Esophagus mucosa (tissue), 1 donor: ENCODE results near the gene CSF2. TPM values are rescaled to one million over a fixed set of nuclear protein-coding genes. Genes with fewer than 3 reads are reported as not detected.

Experiments used
- ATAC-seq: fragments of 200-7000 bp; cut with Tn5 transposase; one replicate; pipeline ENCODE4 v1.9.1; 2020
- total RNA-seq: library from RNA; stranded (reverse); gene quantifications from one replicate; pipeline ENCODE4 v1.2.4, GENCODE V29; 2023
- donor health status: DM: yes; HTN: yes; CAD: no.

The CSF2 gene
- not detected for total RNA-seq

DNA sequence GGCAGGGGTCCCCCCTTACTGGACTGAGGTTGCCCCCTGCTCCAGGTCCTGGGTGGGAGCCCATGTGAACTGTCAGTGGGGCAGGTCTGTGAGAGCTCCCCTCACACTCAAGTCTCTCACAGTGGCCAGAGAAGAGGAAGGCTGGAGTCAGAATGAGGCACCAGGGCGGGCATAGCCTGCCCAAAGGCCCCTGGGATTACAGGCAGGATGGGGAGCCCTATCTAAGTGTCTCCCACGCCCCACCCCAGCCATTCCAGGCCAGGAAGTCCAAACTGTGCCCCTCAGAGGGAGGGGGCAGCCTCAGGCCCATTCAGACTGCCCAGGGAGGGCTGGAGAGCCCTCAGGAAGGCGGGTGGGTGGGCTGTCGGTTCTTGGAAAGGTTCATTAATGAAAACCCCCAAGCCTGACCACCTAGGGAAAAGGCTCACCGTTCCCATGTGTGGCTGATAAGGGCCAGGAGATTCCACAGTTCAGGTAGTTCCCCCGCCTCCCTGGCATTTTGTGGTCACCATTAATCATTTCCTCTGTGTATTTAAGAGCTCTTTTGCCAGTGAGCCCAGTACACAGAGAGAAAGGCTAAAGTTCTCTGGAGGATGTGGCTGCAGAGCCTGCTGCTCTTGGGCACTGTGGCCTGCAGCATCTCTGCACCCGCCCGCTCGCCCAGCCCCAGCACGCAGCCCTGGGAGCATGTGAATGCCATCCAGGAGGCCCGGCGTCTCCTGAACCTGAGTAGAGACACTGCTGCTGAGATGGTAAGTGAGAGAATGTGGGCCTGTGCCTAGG lies at the start of gene CSF2:
Gene CSF2 (plus strand): TSS at position 559 of the 783 bp plus-strand sequence. CDS start 35 bp downstream, at position 594.
- ATAC-seq, result no peak

DNA sequence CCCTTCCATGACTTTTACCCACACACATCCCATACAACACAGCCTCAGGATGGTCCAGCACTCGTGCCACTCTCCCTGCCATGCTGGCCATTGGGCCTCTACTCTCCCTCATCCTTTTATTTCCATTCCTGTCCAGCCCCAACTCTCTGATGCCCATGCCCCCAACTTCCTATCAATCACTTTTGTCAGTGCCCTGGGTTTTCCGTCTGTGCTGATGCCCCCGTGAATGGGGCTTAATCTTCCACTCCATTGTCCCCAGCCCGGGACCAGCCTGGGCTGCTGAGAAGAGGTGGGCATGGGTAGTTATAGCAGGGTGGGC lies 49.5 kb upstream of the CSF2 start:
- no peak for ATAC-seq

DNA sequence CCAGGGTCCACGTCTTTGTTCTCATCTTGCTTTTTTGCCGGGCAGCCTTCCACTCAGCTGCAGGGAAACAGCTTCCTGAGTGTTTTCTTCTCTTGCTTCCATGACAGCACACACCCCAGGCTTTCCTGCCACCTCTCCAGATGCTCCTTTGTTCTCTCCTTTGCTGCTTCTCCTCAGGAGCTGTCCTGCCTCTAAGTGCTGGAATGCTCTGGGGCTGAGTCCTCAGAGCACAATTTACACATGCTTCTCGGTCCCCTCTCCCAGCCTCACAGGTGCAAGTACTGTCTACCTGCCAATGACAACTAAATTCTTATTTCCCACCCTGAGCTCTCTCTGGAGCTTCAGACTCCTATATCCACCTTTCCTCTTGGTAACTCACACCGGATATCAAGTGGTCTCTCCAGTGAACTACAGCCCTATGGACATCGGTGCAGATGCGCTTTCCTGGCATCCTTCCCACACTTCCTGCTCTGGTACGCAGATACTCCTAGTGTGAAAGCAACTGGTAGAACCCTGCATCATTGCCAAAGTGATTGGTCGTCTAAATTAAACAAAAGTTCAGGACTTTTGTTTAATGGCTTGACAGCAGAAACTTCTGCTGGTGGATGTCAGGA lies 48.7 kb upstream of the CSF2 start:
- no peak for ATAC-seq

DNA sequence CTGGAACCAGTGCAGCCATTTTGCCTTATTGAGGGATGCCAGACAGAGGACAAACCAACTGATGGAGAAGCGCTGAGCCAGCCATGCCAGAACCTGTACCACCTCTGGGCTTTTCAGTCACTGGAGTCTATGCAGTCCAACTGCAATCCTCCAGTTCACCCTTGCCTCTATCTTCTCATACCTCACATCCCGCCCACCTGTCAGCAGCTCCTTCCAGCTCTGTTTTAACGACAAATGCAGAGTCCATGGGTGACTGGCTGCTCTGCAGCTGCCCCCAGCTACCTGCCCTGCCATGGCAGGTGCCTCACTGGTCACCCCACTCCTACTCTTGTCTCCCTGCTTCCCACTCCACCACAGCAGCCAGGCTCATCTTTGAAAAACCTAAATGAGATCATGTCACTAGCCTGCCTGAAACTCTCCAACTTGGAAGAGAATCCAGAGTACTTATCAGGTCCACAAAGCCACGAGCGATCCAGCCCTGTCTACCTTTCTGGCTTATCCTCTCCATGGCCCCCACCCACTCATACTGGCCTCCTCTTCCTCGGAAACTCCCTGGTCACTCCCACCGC lies 48.1 kb upstream of the CSF2 start:
- no peak for ATAC-seq

DNA sequence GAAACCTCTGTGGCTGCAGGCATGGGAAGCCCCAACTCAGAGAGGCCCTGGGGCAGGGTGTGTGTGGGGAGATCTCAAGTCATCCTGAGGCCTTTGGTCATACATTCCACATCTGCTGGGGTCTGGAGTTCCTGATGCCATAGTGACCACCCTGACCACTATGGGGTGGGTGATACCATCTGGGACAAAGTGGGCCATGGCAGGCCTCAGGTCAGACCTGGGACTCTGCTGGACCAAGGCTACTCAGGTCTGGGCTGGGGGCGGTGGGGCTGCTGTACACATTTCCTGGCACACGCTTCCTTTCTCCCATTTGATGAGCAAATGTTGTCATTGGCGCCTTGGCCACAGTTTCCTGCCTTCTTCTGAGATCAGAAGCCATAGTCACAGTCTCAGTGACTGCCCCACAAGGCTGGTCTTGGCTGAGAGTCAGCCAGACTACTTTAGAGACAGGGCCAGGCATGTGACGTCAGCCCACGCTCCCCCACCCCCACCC lies 47.0 kb upstream of the CSF2 start:
- ATAC-seq, result no peak

DNA sequence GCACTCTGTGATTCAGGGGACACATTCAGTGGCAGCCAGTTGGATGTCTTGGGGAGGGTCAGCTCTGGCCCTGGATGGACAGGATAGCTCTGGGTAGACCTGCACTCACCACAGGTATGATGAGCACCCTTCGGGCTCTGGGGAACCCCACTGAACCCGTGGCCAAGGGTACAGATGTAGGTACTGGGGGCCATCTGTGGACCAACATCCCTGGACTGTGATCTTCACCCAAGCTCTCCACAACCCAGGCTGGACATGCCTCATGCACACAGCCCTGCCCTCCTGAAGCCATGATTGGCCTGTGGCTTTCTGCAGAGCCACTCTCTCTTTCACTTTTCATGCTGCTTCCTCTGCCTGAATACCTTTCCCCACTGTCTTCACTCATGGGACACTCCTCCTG lies 46.6 kb upstream of the CSF2 start:
- ATAC-seq, result no peak

DNA sequence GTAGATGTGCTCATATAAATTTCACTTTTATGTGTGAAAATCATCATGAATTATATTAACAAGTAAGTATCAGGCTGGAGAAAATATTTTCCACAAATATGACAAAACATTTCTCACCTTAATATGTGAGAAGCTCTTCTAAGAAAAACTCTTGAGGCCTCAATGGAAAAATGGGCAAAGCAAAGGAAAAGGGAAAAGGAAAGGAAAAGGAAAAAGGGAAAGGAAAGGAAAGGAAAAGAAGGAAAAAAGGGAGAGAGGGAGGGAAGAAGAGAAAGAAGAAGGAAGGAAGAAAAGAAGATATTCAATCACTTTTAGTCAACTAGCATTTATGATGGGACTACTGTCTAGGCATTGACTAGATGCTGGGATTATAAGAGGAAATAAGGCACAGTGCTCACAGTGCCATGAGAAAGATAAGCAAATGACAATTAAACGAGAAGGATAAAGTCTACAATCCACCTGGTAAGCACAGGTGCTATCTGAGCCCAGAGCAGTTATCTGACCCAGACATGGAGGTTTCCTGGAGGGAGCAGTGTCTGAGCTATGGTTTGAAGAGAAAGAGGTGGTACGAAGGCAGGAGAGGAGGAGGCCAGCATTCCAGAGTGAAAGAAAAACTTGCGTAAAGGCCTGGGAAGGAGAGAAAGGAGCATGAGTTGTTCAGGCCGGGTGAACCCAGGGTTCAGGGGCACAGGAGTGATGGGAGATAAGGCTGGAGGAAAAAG lies 43.8 kb upstream of the CSF2 start:
- ATAC-seq, result no peak

DNA sequence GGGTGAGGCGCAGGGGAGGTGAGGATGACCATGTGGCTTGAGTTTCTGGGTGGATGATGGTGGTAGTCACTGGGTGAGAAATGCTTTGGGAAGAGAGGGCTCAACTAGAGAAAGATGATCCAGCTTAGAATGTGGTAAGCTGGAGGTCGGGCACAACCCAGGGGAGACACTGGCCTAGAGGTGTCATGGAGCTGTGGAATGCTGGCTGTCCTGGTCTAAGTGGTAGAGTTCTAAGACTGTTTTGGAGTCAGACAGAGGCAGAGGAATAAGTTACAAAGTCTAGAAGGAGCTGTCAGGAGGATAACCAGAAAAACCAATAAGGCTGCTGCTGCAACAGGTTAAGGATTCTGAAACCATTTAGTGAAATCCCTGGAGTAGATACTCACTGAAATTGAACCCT lies 43.0 kb upstream of the CSF2 start:
- no peak for ATAC-seq

DNA sequence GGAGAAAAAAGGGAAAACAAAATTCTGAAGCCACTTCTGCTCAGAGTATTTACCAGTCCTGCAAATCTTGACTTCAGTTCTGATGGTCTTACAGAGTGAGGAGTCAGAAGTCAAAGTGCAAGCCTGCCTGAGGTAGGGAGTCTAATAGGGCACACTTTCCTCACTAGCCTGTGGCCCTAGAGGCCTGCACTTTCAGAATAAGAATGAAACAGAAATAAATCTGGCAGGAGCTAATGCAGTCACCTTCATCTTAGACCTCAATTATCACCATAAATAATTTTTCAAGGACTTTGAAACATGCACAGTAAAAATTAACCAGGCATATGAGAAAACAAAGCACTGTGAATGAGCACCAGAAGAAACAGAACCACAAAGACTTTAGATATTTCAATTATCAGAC lies 41.4 kb upstream of the CSF2 start:
- no peak for ATAC-seq

DNA sequence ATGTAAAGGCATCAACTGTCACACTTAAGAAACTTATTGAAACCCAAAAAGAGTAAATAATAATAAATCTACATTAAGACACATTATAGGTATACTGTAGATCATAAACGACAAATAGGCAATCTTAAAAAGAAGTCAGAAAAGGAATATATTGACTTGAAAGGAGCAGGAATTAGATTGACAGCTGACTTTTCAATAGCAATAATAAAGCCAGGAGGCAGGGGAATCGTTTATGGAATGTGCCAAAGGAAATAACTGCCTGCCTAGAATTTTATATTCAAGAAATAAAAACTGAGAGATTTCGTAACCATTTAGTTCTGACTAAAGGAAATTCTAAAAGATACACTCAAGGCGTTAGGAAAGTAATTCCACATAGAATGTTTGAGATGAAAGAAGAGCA lies 40.5 kb upstream of the CSF2 start:
- ATAC-seq, result no peak

DNA sequence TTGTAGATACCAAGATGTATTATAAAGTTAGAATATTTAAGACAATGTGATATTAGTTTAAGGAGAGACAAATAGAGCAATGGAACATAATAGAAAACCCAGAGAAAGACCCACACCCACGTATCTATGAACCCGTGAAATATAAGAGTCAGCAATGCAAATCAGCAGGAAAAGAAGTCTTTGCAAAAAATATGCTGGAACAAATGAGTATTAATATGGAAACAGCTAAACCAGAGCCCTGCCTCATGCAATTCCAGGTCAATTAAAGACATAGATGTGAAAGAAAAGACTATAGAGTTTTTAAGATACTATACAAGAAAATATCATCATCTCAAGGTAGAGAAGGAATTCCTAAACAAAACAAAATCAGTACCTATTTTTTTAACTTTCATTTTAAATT lies 36.2 kb upstream of the CSF2 start:
- ATAC-seq, result no peak

DNA sequence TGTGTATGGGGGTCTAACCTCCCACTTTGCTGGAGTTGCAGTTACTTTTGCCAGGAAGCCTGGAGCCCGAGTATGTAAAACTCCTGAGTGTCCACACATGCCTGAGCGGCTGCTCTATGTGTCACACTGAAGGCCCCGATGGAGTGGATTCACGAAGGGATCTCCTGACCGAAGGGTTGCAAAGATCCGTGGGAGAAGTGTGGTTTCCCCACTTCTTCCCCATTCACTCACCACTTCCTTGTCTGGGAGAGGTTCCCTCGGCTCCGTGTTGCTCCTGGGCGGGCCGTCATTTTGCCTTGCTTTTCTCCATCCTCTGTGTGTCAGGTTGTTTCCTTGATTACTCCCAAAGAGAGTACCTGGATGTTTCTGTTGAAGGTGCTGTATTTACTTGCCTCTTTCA lies 29.4 kb upstream of the CSF2 start:
- no peak for ATAC-seq

DNA sequence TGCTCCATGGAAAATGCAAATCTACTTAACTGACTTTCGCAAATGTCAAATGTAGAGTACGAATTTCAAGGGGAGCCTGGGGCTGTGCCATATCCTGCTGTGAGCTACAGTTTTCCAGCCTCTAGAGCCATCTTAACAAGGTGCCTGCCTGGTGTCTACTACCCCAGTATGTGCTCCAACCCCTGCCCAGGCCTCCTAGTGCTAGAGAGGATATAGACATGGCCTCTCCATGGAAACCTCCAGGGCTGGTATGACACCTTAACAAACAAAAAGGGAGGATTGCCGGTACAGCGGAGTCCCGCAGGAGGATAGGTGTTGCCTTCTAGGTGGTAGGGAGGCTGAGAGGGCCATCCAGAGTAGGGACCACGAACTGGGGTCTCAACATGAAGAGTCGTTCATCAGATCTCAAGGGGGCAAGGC lies 26.7 kb upstream of the CSF2 start:
- ATAC-seq, result no peak

DNA sequence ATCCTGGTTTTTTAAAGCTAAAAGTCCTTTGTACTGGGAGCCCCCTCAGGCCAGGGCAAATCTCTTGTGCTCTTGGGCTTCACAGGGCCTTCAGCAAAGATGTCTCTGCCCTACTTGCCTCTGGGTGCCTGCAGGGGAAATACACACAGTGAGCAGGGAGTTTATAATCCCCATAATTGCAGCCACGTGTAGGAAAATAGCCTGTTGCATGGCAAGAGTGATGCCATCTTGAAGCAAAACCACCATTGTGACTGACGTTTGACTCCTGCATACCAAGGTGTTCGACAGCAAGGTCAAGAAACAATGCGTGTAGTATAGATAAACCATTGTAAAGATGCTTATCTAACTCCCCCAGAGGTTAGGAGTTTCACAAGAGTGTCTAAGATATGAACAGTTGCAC lies 24.5 kb upstream of the CSF2 start:
- ATAC-seq, result no peak

DNA sequence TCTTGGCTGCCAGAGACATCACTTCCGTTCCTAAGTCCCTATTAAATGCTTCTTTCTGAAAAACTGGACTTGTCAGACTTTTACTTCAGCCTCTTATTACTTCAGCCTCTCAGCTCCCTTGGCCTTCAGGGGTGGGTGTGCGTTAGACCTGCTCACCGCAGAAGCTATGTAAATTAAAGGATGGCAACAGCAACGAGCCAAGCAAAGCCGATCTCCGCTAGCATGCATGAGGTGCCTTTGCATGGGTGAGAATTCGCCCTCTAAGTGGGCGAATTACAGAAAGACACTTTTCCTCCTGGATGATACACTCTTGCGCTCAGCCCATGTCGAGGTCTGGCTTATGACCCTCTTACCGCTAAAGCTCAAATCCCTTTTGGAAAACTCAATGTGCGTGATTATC lies 24.0 kb upstream of the CSF2 start:
- ATAC-seq, result no peak

DNA sequence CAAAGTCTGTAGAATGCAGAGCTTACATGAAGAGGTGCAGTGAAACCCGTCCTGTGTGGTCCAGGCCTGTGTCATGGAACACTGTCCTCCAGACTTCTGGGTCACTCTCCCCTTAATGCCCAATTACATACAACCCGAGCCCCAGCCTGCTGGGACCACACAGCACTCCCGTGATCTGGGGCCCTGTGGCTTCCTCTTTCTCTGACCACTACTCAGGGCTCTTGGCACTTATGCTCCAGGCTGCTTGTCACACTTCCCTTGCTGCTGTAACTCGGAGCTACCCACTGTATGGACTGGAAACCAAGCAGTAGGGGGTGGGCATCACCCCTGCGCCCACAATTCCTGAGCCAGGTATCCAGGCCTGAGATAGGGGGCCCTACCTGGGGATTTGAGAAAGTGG lies 23.5 kb upstream of the CSF2 start:
- peak; percentile 33 for ATAC-seq

DNA sequence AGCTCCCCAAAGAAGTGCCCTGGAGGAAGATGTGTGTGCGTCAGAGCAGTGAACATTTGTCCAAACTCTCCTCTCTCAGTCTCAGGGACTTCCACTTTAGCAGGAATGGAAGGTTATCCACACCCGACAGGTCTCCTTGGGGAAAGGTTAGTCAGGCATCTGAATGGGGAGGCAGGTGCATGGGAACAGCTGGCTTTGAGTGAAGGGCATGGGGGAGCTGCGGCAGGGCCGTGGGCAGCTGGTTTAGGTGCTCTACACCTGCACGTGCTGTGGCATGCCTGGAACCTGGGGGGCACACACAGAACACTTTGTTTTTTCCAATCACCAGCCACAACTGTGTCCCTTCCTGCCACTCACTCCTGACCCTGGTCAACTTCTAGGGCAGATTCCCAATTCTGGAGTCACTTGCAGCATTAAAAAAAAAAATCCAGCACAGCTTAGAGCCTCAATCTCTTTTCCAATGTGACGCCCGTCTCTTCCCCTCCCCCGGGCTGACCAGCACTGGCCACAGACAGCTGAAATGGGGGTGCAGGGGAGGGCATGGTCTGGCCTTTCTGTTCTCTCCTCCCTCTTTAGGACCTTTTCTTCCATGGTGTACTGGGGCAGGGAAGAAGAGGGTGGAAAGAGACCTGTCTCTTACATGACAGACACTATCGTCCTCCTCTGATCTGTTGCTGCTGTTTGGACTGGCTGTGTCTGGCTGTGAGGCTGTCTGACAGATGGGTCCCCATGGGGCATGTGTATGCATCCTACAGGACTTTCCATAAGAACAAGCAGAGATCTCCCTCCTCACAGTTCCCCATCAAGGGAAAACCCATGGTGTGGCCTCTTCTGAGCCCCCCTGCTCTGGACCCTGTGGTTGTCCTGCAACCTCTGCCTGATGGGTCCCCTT lies 22.7 kb upstream of the CSF2 start:
- no peak for ATAC-seq

DNA sequence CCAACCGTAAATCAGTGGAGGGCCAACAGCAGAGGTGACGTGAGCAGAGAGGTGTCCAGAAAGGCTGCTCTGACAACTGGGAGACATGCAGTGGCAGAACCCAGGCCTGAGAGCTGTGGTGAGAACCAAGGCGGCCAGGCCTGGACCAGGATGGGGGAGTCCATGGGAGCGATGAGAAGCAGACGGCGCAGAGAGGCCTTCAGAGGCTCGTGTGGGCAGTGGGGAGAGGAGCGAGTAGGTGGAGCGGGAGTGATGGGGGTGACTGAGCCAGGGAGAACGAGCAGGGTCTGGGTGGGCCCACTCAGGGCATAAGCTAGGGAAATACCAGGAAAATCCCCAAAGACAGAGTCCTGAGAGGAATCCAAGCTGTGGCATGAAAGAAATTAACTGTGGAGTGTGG lies 21.1 kb upstream of the CSF2 start:
- no peak for ATAC-seq

DNA sequence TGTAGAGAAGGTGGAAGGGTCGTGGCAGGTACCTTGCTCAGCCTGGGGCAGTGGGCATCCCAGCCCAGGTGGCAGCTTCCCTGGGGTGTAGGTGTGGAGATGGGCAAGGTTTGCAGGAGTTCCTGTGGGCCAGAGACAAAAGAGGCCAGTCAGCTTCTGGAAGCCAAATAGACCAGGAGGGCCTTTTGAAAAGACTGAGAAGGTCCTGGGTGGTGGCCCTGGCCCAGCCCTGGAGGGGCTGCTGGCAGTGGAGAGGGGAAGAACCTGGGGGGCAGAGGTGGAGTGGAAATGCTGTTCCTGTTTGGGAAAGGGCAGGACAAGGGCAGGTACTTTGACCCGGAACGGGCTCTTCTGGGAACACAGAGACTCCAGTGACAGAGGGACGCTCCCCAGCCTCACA lies 20.1 kb upstream of the CSF2 start:
- ATAC-seq, result no peak

DNA sequence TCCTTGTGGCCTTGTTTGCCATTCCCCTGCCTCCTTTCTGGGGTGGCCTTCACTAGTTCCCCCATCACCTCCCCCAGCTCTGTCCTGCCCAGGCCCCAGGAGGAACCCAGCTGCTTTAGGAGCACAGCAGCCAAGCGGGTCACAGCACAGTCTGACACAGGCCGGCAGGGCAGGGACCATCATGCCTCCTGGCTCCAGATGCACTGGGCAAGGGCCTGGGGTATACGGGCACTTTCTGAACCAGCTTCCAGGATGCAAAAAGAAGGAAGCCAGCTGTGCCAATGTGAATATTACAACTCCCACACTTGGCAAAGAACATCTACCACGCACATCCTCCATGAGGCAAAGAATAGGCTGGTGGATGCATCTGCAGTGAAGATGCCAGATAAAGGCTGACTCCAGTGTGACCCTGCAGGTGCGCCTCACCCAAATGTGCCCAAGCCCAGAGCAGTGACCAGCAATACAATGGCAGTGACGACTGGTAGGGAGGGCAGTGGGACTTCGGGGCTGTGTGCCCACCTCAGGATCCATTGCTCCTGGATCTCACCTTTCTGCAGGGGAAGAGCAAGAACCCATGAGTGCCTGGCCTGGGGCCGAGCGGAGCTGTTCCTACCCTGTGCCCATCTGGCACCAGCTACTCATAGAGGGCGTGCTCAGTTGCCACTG lies 19.4 kb upstream of the CSF2 start:
- ATAC-seq, result no peak

DNA sequence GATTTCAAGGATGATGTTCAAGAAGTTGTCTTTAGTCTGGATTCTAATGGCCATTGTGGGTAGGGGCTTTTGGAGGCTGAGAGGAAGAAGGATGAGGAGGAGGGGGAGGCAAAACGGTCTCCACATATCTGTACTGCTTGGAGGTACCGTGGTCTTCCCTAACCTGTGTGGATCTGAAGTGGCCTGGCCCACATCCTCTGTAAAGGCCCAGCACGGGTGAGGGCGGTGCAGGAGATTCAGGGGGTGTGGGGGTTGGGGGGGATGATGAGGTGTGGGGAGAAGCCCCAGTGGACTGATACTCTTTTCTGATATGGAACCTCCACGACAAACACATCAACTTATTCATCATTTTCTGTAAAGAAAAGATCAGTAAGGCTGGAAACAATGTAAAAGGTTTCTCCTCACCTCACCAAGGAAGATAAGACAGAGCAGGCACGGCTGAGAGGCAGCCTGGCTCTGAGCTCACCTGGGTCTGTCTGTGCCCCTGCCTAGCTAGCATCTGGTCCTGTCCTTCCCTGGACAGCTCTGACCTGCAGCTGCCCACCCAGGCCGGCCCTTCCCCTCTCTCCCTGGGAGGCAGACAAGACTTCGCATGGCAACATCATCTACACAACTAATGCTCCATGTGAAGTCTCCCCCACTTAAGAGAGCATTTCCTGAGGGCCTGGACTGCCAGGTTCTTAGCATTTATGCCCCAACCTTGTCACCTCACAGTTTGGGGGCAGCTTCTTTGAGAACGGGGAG lies 18.7 kb upstream of the CSF2 start:
- ATAC-seq, result no peak
